ENCODE data around the gene ASRGL1.
"Not testable (repeated sequence)": the region's sequence is repeated elsewhere in the genome, so short reads cannot be mapped to it uniquely, and the experiment has no call there.

GRCh38 chr11:62327541-62327940 is 9.7 kb upstream of the ASRGL1 start:
- TF ChIP-seq CTCF (IDR thresholded peaks at IDR 0.05); ZFX (IDR thresholded peaks at IDR 0.05; ENCODE audit: borderline replicate concordance): not testable (repeated sequence)

Data from 22Rv1 (cell line).